Measurements from ENCODE around the gene CENPF.

DNA sequence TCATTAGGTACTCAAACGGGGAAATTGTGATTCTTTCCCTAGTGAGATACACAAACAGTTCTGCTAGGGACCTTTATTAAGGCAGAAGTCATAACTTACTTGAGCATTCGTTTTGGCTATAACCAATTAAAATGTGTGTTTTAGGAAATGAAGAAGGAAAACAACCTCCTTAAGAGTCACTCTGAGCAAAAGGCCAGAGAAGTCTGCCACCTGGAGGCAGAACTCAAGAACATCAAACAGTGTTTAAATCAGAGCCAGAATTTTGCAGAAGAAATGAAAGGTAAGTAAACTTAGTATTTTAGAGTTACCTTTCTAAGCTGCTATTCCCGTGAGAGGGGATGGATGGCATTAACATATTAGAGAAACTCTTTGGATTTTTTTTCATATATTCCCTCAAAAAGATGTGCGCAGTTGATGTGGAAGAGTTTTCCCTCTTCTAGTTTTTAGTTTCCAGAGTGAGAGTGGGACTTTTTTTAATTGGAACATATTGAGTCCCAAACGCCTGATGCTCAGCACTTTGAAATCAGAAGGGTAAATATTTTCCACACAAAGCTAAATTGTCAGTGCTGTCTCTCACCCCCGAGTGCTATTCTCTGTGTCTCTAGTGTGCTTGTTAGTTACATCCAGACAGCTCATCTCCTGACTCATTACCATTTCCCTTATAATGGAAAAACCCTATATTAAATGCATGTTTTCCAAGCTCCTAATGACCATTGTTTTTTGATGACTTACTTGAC, 34.9 kb downstream of the CENPF start:
- TF ChIP-seq, protein P1, sequence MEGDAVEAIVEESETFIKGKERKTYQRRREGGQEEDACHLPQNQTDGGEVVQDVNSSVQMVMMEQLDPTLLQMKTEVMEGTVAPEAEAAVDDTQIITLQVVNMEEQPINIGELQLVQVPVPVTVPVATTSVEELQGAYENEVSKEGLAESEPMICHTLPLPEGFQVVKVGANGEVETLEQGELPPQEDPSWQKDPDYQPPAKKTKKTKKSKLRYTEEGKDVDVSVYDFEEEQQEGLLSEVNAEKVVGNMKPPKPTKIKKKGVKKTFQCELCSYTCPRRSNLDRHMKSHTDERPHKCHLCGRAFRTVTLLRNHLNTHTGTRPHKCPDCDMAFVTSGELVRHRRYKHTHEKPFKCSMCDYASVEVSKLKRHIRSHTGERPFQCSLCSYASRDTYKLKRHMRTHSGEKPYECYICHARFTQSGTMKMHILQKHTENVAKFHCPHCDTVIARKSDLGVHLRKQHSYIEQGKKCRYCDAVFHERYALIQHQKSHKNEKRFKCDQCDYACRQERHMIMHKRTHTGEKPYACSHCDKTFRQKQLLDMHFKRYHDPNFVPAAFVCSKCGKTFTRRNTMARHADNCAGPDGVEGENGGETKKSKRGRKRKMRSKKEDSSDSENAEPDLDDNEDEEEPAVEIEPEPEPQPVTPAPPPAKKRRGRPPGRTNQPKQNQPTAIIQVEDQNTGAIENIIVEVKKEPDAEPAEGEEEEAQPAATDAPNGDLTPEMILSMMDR (IDR thresholded peaks at IDR 0.05 in 2 of 3, conservative IDR thresholded peaks at IDR 0.05 in 1 of 3; ENCODE audit: insufficient read depth in 2 of 3, low read depth in 1 of 3, low read length in 3 of 3), result peak; percentile 30 to 54 (median 53); a peak in 4 of 6 replicates
- no peak for TF ChIP-seq SRF (CRISPR knock-in tag; IDR thresholded peaks at IDR 0.05)
